T-helper 1 cell (primary cell): ENCODE measurements around the gene BCAS4.

Source experiments
- DNase-seq, 5 donors: peaks; one replicate each; pipeline ENCODE4 v3.0.0-alpha.2; 2012 to 2020

Gene BCAS4

DNA sequence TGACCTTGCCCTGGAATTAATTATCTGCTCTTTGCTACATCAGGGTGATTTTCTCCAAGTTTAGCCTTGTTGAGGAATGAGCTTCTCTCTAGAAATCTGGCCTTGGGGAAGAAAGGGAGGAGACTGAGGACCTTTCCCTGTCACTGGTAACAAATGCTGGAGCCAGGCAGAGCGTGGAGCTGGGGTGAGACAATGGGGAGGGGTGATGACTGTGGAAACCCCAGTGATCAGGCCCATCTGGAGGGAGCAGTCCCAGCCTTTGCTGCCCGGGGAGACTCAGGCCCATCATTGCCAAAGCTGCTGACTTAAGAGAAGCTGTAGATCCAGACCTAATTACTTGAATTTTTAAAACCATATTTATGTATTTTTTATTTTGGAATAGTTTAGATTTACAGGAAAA lies 31.3 kb downstream of the BCAS4 start:
- no peak for DNase-seq

DNA sequence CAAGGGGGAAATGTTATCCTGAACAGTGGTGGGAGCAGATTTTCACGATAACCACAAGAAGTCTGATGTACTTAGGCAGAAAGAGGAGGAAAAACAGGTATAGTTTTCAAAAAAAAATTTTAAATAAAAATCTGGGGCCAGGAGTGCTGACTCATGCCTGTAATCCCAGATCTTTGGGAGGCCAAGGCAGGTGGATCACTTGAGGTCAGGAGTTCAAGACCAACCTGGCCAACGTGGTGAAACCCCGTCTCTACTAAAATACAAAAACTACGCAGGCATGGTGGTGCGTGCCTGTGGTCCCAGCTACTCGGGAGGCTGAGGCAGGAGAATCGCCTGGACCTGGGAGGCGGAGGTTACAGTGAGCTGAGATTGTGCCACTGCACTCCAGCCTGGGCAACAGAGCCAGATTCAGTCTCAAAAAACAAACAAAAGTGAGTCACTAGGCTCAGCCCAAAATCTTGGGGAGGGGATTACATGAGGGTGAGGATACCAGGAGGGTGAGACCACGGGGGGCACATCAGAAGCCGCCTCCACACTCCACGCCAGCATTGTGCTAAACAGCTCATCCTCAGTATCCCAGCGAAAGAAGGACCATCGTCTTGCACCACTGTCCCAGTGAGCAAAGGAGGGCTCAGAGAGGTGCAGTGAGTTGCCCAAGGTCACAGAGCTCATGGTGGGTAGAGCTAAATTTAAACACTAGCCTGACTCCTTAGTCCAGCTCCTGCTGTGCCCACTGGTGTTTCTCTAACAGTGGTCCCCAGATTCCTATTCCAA lies 33.7 kb downstream of the BCAS4 start:
- no peak for DNase-seq

DNA sequence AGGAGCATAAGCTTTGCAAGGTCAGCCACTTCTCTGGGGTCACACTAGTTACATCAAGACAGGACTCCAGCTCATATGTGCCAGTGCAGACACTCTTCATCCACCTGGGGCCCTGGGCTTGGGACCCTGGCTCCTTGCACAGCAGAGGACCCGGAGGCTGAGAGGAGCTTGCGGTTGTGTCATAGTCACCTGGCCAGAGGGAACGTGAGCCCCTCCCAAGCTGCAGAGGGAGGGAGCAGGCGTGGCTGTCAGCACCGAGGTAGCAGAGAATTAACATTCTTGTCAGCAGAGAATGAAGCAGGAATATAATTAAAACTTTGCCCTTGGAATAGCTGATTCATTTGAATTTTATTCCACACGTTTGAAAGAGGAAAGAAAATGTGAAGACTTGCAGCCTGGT lies 36.8 kb downstream of the BCAS4 start:
- DNase-seq = no peak

DNA sequence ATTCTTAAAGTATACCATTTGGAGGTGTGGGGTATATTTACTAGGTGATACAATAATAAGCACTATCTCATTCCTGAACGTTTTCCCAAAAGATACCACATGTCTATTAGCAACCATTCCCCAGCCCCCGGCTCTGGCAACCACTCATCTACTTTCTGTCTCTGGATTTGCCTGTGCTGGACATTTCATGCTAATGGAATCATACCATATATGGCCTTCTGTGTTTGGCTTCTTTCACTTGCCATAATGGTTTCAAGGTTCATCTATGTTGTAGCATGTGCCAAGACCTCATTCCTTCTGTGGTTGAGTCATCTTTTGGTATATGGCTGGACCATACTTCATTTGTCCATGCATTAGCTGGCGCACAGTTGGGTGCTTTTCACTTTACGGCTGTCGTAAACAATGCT lies 39.7 kb downstream of the BCAS4 start:
- DNase-seq = no peak

DNA sequence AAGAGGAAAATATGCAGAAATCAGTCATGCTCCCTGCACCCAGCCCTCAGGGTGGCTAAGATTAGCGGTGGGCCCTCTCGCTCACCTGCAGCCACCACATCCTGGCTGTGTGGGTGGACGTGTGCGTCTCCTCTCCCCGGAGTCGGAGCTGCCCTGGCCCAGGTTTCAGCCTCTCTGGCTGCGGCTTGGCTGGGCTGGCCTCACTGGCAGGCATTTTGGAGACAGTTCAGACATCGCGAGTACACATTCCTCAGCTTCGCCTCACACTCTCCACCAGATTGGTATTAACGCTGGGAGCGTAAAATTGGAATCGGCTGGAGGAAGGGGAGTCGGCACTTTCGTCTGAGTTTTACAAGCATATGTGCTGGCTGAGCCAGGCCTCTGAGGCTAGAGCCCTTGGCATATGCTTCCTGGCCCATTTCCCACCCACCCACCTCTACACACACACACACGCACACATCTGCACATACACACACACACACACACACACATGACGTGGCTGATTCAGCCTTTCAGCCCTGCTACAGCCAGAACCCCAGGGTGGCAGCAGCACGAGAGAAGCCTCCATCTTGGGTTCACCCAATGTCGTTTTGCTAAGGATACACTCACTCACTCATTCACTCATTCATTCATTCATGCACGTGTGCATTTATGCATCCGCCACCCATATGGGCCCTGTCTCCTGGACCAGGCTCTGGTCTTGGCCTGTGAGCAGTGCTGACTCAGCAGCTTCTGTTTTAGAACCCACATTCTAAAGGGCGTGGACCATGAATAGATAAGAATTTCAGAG lies 42.9 kb downstream of the BCAS4 start:
- no peak for DNase-seq

DNA sequence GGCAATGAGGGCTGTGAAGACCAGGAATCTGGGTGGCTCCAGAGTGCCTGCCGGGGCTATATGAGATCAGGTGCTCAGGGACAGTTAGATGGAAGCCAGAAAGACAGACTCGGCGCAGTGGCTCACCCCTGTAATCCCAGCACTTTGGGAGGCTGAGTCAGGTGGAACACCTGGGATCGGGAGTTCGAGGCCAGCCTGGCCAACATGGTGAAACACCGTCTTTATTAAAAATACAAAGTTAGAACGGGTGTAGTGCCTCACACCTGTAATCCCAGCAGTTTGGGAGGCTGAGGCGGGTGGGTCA lies 43.4 kb downstream of the BCAS4 start:
- no peak for DNase-seq

DNA sequence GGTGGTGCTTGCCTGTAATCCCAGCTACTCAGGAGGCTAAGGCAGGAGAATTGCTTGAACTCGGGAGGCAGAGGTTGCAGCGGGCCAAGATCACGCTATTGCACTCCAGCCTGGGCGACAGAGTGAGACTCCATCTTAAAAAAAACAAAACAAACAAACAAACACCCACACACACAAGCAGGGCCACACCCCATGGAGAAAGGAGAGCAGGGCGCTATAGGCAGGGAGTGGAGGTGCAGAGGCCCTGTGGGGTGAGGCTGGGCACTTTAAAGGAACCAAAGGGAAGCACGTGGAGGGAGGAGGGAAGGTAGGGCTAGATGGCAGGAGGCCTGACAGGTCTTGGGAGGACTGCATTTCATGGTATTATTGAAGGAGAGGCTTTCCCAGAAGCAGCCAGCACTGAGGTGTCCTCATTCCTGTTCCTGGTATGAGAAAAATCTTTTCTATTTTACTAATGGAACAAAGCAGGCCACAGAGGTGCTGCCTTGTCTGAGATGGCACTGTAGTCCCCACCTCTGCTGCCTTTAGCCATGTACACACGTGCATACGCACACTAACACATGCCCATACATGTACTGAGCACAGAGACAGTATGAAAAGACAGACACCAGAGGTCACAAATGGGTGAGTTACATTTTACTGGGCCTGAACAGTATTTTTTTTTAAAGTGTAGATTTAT lies 44.0 kb downstream of the BCAS4 start:
- DNase-seq = no peak

DNA sequence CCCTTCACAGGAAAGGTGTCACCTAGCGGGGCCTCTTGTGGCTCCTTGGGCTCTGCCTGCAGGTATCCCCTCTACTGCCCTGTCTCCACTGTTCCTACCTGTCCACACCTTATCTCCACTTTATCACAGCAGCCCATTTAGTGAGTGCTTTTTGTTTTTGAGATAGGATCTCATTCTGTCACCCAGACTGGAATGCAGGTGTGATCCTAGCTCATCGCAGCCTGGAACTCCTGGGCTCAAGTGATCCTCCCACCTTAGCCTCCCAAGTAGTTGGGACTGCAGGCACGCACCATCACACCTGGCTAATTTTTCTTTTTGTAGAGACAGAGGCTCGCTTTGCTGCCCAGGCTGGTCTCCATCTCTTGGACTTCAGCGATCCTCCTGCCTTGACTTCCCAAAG lies 48.0 kb downstream of the BCAS4 start:
- DNase-seq = no peak

DNA sequence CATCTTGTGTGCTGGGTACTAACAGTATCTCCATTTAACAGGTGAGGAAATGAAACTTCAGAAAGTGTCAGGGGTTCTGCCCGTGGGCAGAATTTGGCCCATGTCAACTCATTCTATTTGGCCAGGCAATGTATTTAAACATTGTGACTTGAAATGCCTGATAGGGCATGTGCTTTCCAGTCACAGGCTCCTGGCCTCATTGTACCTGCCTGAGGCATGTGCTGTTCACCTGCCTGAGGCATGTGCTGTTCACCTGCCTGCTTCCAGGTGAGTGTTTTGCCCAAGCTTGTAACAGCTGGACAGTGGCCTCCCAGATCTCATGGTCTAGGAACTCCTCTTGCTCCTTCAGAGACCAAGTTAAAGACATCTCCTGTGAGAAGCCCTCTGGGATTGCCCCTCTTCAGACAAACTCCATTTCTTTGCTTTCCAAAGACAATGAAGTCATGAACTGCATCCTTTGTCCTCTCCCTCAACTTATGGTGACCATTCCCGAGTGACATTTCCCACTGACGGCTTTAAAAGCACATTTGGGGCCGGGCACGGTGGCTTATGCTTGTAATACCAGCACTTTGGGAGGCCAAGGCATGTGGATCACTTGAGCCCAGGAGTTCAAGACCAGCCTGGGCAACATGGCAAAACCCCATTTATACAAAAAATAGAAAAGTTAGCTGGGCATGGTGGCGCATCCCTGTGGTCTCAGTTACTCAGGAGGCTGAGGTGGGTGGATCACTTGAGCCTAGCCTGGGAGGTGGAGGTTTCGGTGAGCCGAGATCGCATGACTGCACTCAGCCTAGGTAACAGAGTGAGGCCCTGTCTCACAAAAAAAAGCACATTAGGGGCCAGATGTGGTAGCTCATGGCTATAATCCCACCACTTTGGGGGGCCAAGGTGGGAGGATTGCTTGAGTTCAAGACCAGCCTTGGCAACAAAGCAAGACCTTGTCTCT lies 48.7 kb downstream of the BCAS4 start:
- no peak for DNase-seq

DNA sequence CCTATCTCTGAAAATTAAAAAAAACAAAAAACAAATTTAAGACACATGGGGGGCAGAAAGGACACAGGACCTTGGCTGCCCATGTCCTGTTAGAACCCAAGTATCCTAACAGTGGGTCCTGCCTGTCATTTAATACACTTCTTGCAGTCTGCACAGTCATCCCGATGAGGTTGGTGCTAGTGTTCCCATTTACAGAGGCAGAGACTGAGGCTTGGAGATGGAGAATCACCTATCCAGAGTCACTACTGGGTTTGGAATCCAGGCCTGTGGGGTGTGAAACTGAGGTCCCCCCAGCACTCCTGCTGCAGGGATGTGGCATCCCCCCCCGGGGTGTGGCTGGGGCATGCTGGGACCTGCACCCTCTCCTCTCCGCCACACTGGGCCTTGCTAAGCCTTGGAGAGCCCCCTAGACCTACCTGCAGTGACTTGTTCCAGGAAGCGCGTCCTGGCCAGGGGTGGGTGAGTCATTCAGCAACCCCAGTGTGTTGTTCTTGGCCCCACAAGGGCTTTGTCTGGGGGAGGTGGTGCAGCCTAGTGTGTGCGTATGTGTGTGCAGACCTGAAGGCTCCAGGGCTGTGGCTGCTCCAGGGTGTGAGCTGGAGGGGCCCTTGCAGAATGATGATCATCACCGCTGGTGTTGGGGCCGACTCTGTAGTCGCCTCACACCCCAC lies 49.7 kb downstream of the BCAS4 start:
- DNase-seq = peak in 1 of 5 donors; percentile 91

DNA sequence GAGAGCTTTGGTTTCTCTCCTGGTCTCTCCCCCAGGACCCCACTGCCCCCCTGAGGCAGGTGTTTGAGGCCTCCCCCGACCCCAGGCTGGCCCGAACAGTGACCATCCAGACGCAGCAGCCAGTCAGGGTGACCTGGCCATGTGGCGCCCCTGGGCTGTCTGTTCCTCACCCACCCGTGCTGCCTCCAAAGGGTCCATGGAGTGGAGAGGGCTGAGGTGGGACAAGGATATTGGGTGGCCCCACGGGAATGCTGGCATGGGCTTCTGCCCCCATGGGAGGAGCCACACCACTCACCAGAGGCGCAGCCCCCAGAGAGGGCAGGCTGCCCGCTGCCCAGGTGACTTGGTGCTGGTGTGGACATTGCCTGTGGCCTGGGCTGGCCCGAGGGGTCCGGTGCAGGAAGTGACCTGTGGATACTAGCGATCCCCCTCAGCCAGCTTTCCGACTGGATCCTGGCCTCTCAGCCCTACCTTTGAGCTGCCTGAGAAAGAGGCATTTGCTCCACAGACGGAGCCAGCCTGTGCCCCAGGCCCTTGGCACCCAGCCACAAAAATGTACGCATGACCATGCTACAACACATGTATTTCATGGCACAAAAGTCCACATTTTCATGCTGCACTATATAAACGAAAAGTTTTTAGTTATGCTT lies 50.8 kb downstream of the BCAS4 start:
- no peak for DNase-seq

DNA sequence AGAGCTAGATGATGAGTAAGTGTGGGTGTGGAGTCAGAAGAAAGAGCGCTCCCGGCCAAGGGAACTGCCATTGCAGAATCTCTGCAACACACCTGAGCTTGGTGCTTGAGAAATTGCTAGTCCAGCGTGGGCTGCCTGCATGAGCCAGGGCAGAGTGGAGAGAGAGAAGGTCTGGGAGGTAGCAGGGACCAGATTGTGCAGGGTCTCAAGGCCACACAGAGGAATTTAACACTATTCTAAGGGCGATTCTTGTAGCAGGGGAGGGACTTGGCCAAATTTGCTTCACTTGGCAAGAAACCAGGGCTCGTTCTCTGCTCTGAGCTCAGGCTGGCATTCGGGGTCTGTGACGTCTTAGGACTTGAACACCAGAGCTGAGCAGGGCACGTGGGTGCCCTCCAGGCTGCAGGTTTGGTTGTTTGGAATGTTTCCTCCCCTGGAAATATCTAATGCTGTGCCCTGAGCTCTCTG lies 53.5 kb downstream of the BCAS4 start:
- DNase-seq = no peak

DNA sequence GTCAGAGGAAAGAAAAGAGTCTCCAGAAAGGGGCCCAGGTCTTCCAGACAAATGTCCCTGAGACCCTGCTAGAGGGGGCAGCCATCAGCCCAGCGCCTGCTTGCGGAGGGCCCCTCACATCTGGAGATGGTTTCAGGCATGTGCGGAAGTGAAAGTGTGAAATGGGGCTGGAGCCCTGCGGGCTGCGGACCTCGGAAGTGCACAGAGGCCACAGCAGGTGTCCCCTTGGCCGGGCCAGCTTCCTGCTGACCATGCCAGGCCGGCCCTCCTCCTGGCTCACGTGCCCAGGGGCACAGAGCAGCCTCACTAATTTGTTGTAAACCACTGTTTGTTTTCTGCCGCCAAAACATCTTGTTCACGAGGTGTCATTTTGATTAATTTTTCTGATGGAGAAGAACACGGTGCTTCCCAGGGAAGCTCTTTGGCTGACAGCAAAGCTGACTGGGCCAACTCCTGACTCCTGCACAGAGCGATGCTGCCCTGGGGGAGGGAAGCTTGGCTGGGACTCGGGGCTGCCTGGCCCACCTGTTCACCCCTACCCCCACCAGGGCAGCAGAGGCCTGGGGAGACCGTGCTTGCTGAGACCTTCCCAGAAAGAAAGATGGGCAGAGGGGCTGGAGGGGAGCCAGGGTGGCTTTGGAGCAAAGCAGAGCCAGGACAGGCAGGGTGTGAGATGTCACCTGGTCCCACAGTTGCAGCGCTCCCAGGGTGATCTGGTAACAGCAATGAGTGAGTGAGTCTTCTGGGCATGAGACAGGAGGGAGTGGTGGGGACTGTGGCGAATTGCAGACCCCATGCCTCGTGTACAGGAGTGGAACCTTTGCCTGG lies 54.2 kb downstream of the BCAS4 start:
- no peak for DNase-seq

DNA sequence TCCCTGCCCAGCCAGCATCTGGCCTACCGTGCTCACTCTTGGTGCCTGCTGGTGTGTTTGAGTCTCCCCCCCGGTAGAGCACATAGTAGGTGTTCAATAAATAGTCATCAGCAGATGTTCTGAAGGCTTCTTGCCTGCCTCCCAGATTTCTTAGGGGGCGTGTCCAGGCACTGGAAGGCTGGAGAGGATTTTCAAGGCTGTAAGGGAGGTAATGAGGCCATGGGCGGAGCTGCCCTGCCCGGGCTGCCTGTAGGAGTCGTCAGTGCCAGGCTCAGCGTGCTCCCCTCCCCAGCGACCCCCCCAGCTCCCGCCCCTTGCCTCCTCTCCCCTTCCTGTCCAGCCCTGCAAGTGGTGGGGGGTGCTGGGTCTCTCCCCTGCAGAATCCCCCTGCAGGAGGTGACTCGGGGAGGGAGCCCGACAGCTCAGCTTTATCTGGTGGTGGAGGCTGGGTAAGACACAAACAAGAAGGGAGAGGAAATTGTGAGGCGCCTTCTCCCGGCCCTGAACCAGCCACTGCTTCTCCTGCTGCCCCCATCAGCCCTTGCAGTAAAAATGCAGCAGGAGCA lies 55.9 kb downstream of the BCAS4 start:
- DNase-seq = no peak

DNA sequence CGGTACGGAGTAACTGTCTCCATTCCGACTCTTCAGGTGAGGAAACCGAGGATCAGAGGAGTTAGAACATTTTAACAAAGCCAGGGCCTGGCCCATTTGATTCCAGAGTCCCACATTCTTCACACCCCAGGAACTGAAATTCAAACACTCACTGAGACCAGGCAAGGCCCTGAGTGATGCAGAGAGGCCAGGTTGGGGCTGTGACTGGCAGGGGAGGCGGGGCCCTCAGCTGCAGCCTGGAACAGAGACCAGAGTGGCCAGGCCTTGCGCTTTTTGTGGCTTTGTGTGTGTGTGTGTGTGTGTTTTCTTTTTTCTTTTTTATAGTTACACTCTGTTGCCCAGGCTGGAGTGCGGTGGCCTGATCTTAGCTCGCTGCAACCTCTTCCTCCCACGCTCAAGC lies 57.2 kb downstream of the BCAS4 start:
- DNase-seq = no peak

DNA sequence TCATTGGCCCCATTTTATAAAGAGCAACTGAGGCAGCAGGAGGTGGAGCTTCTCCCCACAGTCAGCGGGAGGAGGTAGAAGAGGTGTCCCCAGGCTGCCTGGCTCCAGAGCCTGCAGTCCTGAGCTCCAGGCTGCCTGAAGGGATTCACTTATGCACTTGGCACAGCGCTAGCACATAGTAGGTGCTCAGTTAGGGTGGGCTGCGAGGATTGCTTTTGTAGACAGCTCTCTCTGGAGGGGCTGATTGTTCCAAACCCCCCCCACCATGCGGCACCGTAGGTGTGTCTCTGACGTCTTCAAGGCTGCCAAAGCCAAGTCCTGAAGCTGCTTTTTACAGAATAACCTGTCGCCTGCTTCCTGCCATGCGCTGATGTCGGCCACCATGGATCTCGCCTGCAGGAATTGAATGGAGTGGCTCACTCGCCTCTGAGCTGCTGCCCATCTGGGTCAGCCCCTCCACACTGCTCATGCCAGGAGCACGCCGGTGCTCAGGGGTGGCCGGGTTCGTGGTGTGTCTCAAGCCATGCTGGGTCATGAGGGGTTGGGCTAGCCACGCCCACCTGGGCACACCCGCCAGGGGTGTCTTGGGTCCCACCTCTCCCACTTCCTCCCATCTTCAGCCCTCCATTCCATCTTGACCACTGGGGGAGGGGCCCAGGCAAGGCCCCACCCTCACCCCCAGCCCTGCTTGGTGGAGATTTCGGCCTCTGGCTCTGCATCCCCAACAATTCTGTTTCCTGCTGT lies 59.8 kb downstream of the BCAS4 start:
- DNase-seq = no peak

DNA sequence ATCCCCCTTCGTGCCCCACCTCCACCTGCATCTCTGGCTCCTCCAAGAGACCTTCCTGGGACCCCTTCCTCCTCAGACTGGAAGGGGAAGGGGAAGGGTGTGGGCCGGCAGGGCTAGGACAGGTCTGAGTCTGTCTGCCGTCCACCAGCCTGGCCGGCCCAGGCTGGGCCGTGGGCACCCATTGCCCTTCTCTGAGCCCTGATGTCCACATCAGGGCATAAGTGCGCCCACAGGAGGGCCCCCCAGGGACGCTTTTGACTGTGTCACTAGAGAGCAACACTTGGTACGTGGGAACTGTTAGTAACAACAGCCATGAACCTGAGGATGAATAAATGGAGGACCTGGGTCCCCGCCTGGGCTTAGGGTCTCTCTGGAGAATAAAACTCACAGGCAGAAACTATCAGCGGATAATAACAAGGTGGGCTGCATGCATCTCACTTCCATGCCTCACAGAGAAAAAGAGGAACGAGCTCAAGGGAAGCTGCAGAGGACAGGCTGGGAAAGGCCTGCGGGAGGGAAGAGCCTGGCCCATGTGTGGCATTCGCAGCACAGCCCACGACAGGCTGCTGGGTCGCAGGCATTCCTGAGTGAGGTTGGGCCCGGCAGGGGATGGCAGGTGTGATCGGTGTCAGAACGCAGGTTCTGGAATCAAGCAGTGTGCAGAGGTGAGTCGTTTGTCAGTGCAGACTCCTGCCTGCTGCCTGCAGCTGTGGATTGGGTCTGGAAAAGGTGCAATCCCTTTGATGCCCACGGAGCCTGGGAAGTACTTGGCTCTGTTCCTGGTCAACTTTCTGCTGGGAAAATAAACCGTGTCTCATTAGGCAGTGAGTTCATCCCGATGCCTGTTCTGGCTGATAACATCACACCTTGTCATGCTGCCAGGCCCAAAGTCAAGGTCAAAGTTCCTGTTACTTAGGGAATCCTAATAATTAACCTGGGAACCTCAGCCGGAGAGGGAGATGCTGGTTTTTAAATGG lies 60.9 kb downstream of the BCAS4 start:
- DNase-seq = no peak

DNA sequence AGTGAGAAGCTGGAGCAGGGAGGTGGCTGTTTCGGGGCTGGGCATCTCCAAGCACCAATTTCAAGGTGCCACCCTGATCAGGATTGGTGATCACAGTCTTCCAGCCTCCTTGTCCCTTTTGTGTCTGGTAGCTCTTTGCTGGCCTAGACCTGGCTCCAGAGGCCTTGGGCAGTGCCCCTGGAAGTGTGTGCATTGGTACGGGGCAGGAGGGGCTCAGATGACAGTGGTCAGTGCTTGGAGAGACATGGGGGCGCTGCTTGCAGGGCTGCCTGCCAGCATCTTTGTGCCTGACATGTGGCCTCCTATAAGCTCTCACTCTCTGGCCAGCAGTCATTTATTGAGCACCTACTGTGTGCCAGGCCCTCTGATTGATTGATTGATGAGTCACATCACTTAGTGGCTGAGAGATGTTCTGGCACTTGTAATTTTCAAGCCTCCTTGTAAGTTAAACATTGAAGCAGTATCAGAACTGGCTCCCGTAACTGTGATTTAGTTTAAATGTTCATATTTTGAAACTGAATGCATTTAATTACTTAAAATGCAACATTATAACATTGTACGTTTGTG lies 61.7 kb downstream of the BCAS4 start:
- no peak for DNase-seq
